GM19468 (cell line): Measurements from ENCODE around the gene C12orf43.

Experiments
- ATAC-seq: cut with Tn5 transposase; IDR thresholded peaks from one replicate; pipeline ENCODE4 v1.9.1; 2021; ENCODE audit warnings: mild to moderate bottlenecking, moderate library complexity, moderate number of reproducible peaks; ENCODE audit not compliant: unreplicated experiment; ENCODE audit errors: extremely low read depth

C12orf43 gene

GRCh38 chr12:120979862-120980696, 36.2 kb downstream of the C12orf43 start:
- no peak for ATAC-seq

GRCh38 chr12:120979220-120979861, 36.9 kb downstream of the C12orf43 start:
- ATAC-seq: no peak

- no peak for ATAC-seq
Observed at GRCh38 chr12:120978296-120979219, 37.7 kb downstream of the C12orf43 start, which contains the start of gene HNF1A. Gene HNF1A (plus strand): TSS chr12:120978543. CDS start chr12:120978769, 226 bp downstream.

- ATAC-seq: no peak
Observed at GRCh38 chr12:120977531-120978295, 38.6 kb downstream of the C12orf43 start.

GRCh38 chr12:120972870-120973543, 43.3 kb downstream of the C12orf43 start:
- no peak for ATAC-seq

GRCh38 chr12:120971299-120972180, 44.7 kb downstream of the C12orf43 start:
- no peak for ATAC-seq

GRCh38 chr12:120970310-120970709, 46.0 kb downstream of the C12orf43 start:
- no peak for ATAC-seq

- no peak for ATAC-seq
Observed at GRCh38 chr12:120965534-120966091, 50.7 kb downstream of the C12orf43 start.

- ATAC-seq: no peak
Observed at GRCh38 chr12:120964298-120964697, 52.0 kb downstream of the C12orf43 start.

- ATAC-seq: no peak
Observed at GRCh38 chr12:120962532-120963020, 53.7 kb downstream of the C12orf43 start.

- ATAC-seq: no peak
Observed at GRCh38 chr12:120961604-120962531, 54.4 kb downstream of the C12orf43 start.

GRCh38 chr12:120960657-120961056, 55.6 kb downstream of the C12orf43 start:
- ATAC-seq: no peak

GRCh38 chr12:120959111-120959878, 57.0 kb downstream of the C12orf43 start:
- no peak for ATAC-seq

GRCh38 chr12:120956579-120957300, 59.5 kb downstream of the C12orf43 start:
- ATAC-seq: no peak

- no peak for ATAC-seq
Observed at GRCh38 chr12:120955232-120955631, 61.1 kb downstream of the C12orf43 start.
